ENCODE results near the gene SCTR. TPM values are rescaled to one million over a fixed set of nuclear protein-coding genes. Genes with fewer than 3 reads are reported as not detected.

Gene SCTR
- total and polyA plus RNA-seq, 2 of the 13 experiments (the other 11 are each of a cell fraction or from before 2014, with no cell fraction given): not detected

DNA sequence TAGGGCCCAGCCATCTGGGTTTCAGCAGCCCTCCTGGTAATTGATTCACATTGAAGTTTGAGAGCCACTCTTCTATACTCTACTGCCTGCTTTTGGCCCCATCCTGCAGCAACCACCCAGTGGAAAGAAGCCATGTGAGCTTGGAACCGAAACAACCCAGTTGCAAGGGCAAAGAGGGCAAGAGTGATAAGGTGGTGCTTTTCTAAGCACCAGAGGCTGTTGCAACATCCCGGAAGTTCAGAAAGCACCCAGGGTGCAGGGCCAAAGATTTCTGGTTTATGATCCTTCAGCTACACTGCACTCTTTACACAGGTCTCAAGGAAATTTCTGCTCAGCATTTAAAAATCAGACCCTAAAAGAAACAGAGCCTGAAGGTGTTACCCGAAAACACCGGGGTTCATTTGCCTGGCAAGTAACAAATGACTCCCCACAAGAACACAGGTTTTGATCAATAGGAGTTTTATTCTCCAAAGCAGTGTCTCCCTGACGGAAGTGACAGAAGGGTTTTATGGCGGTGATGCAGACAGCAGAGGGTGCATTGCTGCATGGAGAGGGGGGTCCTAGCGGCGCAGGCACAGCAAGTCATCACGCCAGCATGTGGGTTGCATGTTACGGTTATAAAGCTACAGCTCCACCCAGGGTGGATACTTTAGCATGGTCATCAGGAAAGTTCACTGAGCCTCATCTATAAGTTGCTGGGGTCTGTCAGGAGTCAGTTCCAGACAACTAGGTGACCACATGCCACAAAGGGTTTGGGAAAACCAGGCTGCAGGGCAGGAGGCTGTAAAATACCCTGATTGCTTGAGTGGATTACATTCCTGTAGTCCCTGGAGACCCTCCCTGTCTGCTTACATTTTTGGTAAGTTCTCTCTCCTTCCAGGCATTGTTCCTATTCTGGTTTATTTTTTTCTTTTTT, 121.4 kb downstream of the SCTR start (continued):
- peak; percentile 67 for TF ChIP-seq RXRB (CRISPR knock-in tag; IDR thresholded peaks at IDR 0.05; ENCODE audit: borderline replicate concordance)
- TF ChIP-seq, protein P1, sequence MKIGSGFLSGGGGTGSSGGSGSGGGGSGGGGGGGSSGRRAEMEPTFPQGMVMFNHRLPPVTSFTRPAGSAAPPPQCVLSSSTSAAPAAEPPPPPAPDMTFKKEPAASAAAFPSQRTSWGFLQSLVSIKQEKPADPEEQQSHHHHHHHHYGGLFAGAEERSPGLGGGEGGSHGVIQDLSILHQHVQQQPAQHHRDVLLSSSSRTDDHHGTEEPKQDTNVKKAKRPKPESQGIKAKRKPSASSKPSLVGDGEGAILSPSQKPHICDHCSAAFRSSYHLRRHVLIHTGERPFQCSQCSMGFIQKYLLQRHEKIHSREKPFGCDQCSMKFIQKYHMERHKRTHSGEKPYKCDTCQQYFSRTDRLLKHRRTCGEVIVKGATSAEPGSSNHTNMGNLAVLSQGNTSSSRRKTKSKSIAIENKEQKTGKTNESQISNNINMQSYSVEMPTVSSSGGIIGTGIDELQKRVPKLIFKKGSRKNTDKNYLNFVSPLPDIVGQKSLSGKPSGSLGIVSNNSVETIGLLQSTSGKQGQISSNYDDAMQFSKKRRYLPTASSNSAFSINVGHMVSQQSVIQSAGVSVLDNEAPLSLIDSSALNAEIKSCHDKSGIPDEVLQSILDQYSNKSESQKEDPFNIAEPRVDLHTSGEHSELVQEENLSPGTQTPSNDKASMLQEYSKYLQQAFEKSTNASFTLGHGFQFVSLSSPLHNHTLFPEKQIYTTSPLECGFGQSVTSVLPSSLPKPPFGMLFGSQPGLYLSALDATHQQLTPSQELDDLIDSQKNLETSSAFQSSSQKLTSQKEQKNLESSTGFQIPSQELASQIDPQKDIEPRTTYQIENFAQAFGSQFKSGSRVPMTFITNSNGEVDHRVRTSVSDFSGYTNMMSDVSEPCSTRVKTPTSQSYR (CRISPR knock-in tag; IDR thresholded peaks at IDR 0.05; ENCODE audit: borderline replicate concordance): peak; percentile 38; the same call in 1 of the 2 replicates
- peak; percentile 83 for TF ChIP-seq HNF4A (CRISPR knock-in tag; IDR thresholded peaks at IDR 0.05)
- no peak for TF ChIP-seq ZNF547 (CRISPR knock-in tag; IDR thresholded peaks at IDR 0.05)
- TF ChIP-seq SOX13 (IDR thresholded peaks at IDR 0.05): 0 out of 2 replicates have a peak, but pooled peaks have one; percentile 11
- TF ChIP-seq SOX13 (CRISPR knock-in tag; conservative IDR thresholded peaks at IDR 0.05 in 1 of 2, IDR thresholded peaks at IDR 0.05 in 1 of 2): peak in 1 of 2 experiments; percentile 46; a peak in 1 of 4 replicates
- TF ChIP-seq ZSCAN30 (CRISPR knock-in tag; IDR thresholded peaks at IDR 0.05): no peak
- no peak for TF ChIP-seq IKZF4 (CRISPR knock-in tag; IDR thresholded peaks at IDR 0.05; ENCODE audit: borderline replicate concordance, low read depth, not compliant biosample characterization)
- peak; percentile 39; the same call in 1 of the 2 replicates for TF ChIP-seq ZNF430 (CRISPR knock-in tag; IDR thresholded peaks at IDR 0.05)
- TF ChIP-seq, protein P2, sequence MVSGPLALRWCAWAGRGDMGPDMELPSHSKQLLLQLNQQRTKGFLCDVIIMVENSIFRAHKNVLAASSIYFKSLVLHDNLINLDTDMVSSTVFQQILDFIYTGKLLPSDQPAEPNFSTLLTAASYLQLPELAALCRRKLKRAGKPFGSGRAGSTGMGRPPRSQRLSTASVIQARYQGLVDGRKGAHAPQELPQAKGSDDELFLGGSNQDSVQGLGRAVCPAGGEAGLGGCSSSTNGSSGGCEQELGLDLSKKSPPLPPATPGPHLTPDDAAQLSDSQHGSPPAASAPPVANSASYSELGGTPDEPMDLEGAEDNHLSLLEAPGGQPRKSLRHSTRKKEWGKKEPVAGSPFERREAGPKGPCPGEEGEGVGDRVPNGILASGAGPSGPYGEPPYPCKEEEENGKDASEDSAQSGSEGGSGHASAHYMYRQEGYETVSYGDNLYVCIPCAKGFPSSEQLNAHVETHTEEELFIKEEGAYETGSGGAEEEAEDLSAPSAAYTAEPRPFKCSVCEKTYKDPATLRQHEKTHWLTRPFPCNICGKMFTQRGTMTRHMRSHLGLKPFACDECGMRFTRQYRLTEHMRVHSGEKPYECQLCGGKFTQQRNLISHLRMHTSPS (CRISPR knock-in tag; IDR thresholded peaks at IDR 0.05; ENCODE audit: low read depth): peak; percentile 65
- peak; percentile 73 for TF ChIP-seq GABPB1 (CRISPR knock-in tag; IDR thresholded peaks at IDR 0.05)
- peak; percentile 66 for TF ChIP-seq ZMYM4 (CRISPR knock-in tag; IDR thresholded peaks at IDR 0.05)
- TF ChIP-seq HDAC2 (CRISPR knock-in tag; IDR thresholded peaks at IDR 0.05): peak; percentile 65; the same call in 1 of the 2 replicates
- peak; percentile 47 for TF ChIP-seq SAP130 (CRISPR knock-in tag; IDR thresholded peaks at IDR 0.05; ENCODE audit: low read depth)
- no peak for TF ChIP-seq MTA1 (CRISPR knock-in tag; IDR thresholded peaks at IDR 0.05; ENCODE audit: borderline replicate concordance)
- TF ChIP-seq FOXP4 (CRISPR knock-in tag; IDR thresholded peaks at IDR 0.05): peak; percentile 45; the same call in 1 of the 2 replicates
- no peak for TF ChIP-seq RAD51 (IDR thresholded peaks at IDR 0.05; ENCODE audit: borderline replicate concordance)
- TF ChIP-seq ZMAT3 (CRISPR knock-in tag; conservative IDR thresholded peaks at IDR 0.05): 0 out of 2 replicates have a peak, but pooled peaks have one; percentile 31
- TF ChIP-seq CEBPB (IDR thresholded peaks at IDR 0.05; ENCODE audit: borderline replicate concordance, low read depth, low read length): peak; percentile 95
- peak; percentile 63; the same call in 1 of the 2 replicates for TF ChIP-seq RCOR2 (CRISPR knock-in tag; IDR thresholded peaks at IDR 0.05)
- peak; percentile 95 for TF ChIP-seq ETV5 (CRISPR knock-in tag; IDR thresholded peaks at IDR 0.05; ENCODE audit: borderline replicate concordance)
